Epithelial cell of prostate (primary cell): ENCODE data around the gene YEATS4.
A peak's percentile ranks its signal among the peaks of the same experiment; 100 is the strongest.
"Not testable (repeated sequence)": the region's sequence is repeated elsewhere in the genome, so short reads cannot be mapped to it uniquely, and the experiment has no call there.

Experiments
- DNase-seq: peaks from one replicate; pipeline ENCODE4 v3.0.0-alpha.2; 2011; ENCODE audit warnings: low read depth, low spot score
- H3K27ac ChIP-seq: fragments of 450-650 bp; 2 replicates; pipeline ENCODE4 v1.5.1; 2017; ENCODE audit warnings: mild to moderate bottlenecking

YEATS4 gene

DNA sequence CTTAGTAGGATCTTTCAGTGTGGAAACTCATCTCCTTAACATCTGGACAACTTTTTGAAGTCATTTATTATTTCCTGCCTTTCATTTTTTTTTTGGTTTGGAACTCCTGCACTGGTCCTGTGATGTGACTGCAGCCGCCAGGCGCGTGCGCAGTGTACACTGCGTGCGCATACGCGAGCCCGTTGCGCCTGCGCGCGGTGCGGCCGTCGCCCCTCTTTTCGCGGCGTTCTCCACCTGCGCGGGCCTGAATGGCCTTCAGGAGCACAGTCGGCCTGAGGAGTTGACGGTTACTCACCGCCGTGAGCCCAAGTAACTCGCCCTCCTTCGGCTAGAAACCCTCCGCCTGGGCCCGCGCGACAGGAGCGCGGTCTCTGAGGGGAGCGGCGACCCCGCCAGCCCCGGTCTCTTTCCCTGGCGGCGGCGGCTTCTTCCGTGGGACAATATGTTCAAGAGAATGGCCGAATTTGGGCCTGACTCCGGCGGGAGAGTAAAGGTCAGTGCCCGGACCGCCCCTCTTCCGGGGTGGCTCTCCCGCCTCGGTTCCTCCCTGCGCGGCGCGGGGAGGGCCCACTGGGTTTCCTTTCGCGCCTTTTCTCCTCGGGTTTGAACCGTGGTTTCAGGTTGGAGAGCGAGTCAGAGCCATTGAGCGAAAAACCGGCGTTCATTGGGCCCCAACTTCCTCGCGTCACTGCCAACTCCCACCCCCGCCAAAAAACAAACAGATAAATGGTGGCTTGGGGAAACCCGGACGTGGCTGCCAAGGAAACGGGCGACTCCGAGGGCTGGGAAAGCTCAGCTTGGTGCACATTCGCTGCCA, at the start of gene YEATS4:
Gene YEATS4 (plus strand): TSS at position 213 of the 817 bp plus-strand sequence. CDS start 230 bp downstream, at position 443.
- peak; percentile 64 for DNase-seq
- H3K27ac ChIP-seq: peak within 1 kb of the TSS; percentile 64

DNA sequence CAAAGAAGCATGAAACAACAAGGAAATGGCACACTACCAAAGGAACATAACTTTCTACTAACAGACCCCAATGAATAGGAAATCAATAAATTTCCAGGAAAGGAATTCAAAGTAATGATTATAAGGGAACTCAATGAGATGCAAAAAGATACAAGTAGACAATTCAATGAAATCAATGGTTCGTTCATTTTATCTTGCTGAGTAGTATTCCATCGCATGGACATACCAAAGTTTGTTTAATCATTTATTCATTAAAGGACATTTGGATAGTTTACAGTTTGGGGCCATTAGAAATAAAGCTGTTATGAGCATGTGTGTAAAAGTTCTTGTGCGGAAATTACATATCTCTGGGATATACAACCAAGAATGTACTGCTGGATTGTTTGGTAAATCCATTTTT, 46.3 kb upstream of the YEATS4 start:
- H3K27ac ChIP-seq: no peak overlapping the region
- no peak for DNase-seq

DNA sequence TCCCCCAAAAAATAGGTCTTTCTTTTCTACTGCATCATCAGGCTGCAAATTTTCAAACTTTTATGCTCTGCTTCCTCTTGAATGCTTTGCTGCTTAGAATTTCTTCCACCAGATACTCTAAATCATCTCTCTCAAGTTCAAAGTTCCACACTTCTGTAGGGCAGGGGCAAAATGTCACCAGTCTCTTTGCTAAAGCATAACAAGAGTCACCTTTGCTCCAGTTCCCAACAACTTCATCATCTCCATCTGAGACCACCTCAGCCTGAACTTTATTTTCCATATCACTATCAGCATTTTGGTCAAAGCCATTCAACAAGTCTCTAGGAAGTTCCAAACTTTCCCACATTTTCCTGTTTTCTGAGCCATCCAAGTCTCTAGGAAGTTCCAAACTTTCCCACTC, 42.8 kb upstream of the YEATS4 start:
- not testable (repeated sequence) for DNase-seq

DNA sequence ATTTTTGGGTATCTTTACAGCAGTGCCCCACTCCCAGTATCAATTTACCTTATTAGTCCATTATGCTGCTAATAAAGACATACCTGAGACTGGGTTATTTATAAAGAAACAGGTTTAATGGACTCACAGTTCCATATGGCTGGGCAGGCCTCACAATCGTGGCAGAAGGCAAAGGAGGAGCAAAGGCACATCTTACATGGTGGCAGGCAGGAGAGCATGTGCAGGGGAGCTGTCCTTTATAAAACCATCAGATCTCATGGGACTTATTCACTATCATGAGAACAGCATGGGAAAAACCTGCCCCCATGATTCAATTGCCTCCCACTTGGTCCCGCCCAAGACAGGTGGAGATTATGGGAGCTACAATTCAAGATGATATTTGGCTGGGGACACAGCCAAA, 42.3 kb upstream of the YEATS4 start:
- not testable (repeated sequence) for H3K27ac ChIP-seq, DNase-seq

More for the DNA sequence above, 42.8 kb upstream of the YEATS4 start:
- H3K27ac ChIP-seq: not testable (repeated sequence)

DNA sequence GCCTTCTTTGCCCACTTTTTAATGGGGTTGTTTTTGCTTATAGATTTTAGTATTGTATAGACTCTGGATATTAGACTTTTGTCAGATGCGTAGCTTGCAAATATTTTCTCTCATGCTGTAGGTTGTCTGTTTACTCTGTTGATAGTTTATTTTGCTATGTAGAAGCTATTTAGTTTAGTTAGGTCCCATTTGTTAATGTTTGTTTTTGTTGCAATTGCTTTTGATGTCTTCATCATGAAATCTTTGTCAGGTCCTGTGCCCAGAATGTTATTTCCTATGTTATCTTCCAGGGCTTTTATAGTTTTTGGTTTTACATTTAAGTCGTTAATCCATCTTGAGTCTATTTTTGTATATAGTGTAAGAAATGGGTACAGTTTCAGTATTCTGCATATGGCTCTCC, 41.3 kb upstream of the YEATS4 start:
- DNase-seq: no peak
- H3K27ac ChIP-seq: no peak overlapping the region

DNA sequence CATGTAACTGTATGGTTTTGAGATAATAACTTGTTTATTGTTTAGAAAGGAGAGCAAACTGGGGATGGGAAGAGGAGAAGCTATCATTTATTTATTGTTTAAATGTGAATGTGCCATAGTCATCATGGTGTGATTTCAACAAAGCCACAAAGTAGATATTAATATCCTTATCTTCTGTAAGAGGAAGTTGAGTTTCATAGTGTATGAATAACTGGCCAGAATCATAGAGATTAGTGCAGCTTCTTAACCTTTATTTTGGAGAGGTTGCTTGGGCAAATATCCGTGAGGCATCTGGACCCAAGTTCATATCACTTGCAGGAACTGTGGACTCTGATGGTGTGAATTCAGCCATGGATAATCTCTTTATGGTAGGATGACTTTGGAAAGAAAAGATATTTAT, 38.2 kb upstream of the YEATS4 start:
- no peak for DNase-seq
- H3K27ac ChIP-seq: no peak overlapping the region

DNA sequence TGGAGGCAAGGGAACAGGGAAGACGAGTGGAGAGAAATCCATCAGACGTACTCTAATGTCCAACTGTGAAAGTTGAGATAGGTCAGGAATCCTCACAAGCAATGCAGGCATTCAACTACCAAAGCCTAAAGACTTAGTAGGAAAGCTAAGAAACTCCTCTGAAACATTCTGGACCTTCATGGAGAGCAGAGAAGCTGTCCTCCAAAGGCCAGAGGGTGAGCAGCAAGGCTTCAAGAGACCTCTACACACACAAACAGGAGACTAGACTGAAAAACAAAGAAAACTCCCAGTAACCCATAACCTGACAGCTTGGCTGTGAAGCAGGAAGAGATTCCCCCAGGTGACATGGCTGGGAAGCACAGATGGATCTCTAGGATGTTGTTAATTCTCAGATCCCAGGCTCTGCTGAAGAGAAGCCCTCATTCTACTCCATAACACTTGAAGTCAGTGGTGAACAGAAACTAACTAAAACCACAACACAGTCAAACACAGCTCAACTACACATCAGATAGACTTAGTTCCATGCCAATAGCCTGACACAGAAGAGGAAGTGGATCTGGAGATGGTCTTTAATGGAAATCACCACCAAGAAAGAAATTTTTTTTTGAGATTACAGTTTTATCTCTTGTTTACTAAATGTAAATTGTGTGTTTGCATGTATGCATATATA, 34.6 kb upstream of the YEATS4 start:
- DNase-seq: no peak
- no peak overlapping the region for H3K27ac ChIP-seq

DNA sequence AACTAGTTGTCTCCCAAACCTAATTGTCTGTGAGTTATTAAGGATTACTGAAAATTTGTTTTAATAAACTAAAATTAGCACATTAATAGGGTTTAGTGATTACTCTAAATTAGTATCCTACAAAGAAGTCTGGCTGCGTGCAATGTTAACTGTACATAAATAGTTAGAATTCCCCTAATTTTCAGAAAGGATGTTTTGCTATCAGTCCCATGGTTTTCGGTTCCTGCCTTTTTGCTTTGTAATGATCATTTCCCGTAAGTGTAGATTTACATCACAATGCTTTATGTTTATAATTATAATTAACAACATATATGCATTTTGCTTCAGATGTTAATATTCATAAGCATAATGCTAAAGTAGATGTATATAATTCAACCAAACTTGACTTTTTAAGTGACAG, 31.1 kb upstream of the YEATS4 start:
- H3K27ac ChIP-seq: no peak overlapping the region

DNA sequence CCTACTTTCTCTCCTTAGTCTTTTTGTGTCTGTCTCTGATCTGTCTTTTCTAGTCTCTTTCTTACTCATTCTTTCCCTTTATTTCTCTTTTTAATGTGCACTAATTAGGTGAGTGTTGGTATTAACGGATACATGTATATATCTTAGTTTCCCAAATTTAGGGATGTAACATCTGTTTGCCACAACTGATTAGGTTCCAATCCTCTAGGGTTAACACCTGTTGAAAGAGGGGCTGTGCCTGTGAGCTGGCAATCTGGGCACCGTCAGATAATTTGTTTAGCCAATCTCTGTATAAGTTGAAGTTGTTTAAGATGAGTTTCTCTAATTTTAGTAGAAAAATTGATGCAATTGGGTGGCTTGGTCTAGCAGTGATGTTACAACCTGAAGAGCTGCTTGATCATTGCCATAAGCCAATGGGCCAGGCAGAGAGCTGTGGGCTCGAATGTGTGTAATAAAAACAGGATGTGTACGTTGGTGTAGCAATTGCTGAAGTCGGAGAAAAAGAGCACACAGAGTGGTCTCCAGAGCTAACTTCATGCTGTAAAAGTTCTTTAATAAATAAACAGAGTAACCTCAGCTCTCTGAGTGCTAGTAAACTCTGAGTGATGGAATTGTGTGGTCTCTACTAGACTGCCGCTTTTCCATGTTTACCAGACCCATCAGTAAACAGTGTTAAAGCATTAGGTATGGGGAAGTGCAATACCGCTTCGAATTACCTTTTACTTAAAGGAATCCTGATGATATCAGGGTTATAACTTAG, 29.7 kb upstream of the YEATS4 start:
- DNase-seq: no peak
- no peak overlapping the region for H3K27ac ChIP-seq

More for the DNA sequence above, 31.1 kb upstream of the YEATS4 start:
- no peak for DNase-seq

DNA sequence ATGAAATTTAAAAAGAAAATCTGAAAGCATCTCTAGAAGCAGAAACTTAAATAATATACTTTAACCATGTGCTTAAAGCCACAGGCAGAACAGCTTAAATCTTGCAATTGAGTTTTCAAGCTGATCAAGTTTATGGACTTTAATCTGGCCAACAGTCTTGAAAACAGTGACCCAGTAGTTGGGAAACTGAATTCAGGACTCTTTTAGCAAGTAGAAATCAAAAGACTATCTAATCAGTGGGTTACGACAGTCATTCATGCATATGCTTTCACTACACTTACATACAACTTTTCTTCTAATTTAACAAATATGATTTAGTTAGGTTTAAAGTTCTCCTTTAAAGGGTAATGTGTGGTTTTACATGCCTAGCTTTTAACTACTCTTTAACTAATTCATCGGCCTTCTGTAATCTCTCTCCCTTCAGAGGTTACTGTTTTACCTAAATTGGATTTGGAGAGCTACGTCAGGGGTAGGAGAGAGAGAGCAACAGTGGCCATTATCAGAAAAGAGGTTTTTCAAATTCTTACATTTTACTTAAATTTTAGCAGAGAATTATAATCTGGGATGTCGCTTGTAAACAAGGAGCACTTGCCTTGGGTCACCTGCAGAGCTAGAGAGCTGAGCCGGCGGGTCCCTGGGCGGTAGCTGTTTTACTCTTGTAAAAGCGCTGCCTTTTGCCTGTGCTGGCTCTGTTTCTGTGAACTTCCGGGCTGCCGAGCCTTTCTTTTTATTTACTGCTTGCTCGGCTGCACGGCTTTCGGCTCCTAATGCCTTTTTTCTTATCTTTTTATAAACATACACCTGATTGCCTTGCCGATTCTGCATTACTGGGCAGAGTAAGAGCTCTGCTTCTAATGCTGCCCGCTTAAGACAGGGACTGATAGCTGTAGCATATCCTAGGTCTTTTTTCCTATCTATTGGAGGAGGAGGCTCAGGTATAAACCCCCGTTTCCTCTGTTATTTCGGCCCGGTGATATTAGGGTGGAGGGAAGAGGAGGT, 28.8 kb upstream of the YEATS4 start:
- DNase-seq: no peak
- no peak overlapping the region for H3K27ac ChIP-seq

DNA sequence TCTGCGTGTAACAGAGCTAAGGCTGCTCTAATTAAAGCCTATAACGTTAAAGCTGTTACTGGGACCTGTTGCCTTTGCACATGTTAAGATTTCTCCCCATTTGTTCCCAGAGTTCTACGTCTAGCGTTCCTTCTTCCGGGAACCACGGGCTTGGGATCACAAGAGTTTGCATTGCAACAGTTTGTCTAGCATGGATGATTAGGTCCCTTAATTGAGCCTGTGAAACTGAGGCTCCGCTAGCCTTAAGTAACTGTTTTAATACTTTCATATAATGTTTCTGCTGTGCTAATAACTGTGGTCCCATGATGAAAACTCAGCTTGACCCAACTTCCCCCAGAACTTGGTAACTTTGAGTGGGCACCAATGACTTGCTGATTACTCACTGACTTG, 28.0 kb upstream of the YEATS4 start:
- no peak overlapping the region for H3K27ac ChIP-seq
- DNase-seq: no peak

DNA sequence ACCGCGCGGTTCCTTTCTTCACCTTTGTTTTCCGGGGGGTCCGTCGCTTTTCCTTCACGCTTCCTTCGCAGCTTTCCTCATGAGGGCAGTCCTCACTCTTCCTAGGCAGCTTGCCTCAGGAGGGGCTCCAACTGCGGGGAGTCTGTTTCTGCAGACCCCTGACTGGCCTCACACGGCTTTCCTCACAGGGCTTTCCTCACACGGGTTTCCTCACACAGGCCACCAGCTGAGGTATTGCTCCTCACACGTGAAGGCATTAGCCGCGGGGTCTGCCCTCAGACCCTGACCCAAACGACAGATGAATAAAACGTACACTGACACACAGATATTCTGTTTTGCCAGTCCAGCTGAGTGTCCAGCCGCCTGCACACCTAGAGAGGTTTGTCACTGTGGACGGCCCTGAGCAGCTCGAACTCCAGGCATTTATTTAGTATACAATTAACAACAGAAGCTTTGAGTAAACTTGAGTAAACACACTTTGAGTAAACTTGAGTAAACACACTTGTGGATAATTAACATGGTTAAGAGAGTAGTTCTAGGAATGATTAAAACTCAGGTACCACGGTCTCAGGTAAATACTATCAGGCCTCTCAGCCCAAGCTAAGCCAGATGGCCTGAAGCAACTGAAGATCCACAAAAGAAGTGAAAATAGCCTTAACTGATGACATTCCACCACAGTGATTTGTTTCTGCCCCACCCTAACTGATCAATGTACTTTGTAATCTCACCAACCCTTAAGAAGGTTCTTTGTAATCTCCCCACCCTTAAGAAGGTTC, 27.4 kb upstream of the YEATS4 start:
- no peak overlapping the region for H3K27ac ChIP-seq
- DNase-seq: no peak

DNA sequence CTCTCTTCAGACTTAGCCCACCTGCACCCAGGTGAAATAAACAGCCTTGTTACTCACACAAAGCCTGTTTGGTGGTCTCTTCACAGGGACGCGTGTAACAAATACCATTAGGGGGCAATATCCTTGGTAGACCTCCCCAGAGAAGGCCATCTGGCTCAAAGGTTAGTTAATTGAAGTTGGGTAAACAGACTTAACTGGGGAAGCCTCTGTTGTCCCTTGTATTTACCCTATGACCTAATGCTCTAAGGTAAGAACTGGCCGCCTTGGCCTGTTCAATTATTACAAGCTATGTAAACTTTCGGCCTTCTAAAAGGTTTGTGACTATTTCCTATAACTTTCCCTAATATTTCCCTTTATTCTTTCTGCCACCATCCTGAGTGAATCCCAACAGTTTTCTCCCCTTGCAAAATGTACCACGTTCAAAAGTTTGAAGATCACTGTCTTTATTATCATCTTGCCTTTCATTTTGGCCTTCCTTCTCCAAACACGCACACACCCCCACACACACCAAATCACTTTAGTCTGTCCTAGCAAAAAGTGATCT, 26.7 kb upstream of the YEATS4 start:
- no peak overlapping the region for H3K27ac ChIP-seq
- no peak for DNase-seq

DNA sequence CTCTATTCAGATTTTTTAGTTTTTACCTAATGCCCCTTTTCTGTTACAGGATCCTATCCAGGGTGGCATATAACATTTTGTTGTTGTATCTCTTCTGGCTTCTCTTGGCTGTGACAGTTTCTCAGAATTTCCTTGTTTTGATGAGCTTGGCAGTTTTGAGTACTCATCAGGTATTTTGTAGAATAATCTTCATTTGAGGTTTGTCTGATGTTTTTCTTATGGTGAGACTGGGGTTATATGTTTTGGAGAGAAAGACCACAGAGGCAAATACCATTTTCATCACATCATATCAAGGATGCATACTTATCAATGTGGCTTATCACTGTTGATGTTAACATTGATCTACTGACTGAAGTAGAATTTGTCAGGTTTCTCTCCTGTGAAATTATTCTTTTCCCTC, 25.4 kb upstream of the YEATS4 start:
- no peak for DNase-seq
- H3K27ac ChIP-seq: no peak overlapping the region

DNA sequence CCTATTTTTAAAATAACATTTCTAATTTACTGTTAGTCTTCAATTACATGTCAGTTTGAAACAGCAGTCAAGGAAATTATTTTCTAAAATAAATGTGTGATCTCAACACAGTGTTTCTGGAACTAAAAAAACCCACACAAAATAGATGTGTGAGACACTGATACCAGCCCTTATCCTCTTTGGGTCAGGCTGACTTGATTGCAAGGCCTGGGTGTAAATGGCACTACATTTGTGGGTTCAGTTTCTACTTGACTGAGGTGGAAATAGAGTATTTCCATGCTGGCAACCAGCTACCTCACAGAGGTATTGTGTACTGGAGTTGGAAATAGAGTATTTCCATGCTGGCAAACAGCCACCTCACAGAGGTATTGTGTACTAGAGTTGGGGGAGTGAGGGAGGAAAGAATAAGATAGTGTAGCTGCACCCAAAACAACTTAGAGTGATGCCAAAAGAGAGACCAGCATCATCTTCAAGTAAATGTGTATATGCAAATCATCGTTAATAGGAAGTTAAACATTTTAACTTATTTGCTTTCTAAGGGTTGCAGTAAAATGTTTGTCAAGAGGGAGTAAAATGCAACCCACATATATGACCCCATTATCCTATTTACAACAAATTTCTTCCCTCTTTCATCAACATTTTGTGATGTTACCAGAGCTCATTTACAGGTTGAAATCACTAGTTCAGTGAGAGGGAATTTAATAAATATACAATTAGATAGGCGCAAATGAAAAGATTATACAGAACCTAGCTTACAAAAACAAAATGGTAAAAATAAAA, 22.0 kb upstream of the YEATS4 start:
- DNase-seq: no peak
- no peak overlapping the region for H3K27ac ChIP-seq

DNA sequence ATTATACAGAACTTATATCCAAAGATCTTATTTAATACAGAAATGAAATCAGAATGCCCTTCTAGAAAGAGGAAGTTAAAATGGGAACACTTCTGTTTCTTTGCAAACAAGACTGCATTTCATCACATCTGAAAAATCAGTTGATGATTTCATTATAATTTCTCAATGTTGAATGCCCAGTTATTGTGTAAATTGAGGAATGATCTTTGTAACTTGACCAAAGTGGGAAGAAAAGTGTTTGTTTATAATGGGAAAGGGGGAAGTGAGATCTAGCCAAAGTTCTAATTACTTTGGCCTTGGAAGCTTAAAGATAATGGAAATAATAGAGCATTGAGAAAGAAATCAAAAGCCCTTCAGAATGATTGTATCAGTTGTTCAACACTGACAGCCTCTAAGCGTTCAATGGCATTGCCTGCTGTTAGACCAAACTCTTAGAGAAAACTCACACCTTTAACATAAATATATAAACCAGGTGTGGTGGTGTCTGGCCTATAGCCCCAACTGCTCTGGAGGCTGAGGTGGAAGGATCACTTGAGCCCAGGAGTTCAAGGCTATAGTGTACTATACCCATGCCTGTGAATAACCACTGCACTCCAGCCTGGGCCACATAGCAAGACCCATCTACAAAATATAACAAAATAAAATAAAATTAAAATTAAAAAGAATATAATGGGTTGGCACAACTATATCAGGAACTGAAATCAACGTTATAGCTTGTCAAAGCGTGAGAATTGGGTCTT, 21.3 kb upstream of the YEATS4 start:
- no peak overlapping the region for H3K27ac ChIP-seq
- DNase-seq: no peak

DNA sequence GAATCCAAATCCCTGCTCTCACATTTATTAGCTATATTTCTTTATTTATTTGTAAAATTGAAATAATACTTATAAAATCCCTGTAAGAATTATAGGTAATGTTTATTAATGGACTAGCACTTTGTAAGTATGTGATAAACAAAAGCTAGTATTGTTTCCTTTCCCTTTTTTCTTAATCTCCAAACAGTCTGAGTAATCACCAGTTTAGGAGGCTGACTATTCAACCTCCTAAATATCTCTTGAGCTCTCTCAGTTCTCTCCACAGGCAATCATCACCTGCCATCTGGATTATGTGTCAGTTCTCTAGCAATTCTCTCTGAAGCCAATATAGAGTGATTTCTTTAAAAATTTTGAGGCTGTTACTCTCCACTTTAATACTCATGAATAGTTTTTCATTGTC, 20.6 kb upstream of the YEATS4 start:
- H3K27ac ChIP-seq: no peak overlapping the region
- no peak for DNase-seq
